OCI-M1 (cell line): ENCODE results near the gene PTH2R.
A peak's percentile ranks its signal among the peaks of the same experiment; 100 is the strongest.
"Not testable (repeated sequence)": the region's sequence is repeated elsewhere in the genome, so short reads cannot be mapped to it uniquely, and the experiment has no call there.

Experiments used
- DNase-seq: peaks from one replicate; lab custom pipeline; 2025; lab: John Stamatoyannopoulos, UW

Gene PTH2R, protein sequence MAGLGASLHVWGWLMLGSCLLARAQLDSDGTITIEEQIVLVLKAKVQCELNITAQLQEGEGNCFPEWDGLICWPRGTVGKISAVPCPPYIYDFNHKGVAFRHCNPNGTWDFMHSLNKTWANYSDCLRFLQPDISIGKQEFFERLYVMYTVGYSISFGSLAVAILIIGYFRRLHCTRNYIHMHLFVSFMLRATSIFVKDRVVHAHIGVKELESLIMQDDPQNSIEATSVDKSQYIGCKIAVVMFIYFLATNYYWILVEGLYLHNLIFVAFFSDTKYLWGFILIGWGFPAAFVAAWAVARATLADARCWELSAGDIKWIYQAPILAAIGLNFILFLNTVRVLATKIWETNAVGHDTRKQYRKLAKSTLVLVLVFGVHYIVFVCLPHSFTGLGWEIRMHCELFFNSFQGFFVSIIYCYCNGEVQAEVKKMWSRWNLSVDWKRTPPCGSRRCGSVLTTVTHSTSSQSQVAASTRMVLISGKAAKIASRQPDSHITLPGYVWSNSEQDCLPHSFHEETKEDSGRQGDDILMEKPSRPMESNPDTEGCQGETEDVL

DNA sequence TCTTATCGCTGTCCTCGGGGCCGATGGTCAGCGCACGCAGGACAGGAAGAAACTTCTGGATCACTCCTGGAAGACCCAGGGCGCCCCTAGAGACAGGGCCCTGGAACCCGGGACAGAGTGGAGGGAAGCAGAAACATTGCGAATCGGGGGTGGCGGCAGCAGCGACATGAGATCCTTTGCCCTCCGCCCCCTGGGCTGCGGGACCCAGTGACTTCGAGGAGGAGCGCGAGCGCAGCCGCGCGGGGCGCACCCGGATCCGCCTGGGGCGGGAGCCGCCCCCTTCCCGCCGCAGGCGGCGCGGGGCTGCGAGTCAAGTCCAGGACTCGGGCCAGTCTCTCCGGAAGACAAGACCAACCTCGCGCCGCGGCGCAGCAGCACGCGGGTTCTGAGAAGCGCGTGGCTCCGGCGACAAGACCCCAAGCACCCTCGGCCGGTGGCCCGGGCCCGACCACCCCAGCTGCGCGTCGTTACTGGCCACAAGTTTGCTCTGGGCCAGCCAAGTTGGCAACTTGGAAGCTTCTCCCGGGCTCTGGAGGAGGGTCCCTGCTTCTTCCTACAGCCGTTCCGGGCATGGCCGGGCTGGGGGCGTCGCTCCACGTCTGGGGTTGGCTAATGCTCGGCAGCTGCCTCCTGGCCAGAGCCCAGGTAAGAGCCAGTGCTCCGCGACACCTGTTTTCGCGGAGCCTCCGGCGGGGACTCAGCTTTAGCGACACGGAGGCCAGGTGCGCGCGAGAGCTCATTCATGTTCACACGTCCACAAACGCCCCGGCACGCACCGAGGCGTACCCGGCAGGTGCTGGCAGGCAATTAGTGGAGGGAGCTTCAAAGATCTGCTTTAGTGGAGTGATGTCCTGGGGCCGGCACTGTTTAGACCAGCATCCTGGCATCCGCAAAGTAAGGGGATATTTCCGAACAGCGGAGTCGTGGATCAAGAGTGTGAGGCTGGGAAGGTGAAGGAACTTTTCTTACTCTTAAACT lies at the start of gene PTH2R:
Gene PTH2R (plus strand): TSS at position 319 of the 978 bp plus-strand sequence. CDS start 252 bp downstream, at position 571.
- no peak for DNase-seq

DNA sequence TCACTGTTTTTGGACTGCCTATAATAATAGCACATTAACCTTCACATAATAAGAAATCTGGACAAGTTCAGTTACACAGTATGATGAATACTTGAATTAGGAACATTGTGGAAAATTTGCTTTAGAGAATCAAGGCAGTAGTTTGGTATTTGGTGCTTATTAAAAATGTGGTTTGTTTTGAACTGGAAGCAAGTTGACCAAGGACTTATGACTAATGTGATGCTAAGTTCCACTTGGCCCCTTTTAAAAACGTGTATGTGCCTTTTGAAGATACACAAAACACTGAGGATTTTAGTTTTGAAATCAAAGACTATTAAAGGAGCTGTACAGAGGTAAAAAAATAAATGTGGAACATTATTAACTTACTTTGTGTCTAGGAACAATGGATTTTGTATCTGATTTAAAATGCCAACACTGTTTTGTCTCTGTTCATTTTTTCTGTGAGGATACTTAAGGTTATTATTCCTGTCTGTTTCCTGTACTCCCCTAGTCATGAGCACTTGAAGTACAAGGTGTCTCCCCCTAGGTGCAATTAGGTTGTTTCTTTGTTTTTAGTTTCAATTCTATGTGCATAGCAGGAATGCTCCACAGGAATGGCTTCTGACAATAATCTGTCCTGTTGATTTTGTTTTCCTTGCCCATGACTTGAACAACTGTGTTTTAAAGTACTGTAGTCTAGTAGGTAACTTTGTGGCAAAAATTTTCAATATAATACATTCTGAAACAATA lies 49.6 kb upstream of the PTH2R start:
- no peak for DNase-seq

DNA sequence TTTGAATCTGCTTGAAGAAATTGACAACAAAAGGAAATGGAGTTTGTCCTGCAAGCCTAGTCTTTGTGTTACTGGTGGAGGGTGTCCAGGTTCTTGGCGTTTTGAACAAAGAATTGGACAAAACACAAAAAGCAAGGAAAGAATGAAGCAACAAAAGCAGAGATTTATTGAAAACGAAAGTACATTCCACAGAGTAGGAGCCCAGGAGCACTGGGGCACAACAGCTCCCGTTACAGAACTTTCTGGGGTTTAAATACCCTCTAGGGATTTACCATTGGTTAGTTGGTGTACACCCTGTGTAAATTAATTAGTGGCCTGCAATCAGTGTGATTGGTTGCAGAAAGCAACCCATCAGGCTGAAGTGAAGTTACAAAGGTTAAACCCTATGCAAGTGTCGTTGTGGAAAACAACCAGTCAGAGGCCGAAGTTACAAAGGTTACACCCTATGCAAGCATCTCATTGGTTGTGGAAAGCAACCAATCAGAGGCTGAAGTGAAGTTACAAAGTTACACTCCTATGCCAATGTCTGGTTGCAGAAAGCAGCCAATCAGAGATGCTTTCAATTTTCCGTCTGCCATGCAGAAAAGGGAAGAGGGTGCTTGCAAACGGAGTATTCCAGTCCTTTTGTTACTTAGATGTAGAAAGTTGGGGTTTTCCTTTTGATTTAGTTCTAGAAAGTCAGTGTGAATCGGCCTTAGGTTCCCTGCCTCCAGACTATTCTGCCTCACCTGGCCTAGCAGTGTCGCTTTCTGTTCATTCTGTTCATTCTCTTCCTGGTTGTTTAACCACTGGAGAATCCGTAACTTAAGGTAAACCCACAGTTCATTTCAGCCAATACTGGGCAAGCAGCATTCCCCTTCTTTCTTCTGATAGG lies 47.6 kb upstream of the PTH2R start:
- peak; percentile 97 for DNase-seq

DNA sequence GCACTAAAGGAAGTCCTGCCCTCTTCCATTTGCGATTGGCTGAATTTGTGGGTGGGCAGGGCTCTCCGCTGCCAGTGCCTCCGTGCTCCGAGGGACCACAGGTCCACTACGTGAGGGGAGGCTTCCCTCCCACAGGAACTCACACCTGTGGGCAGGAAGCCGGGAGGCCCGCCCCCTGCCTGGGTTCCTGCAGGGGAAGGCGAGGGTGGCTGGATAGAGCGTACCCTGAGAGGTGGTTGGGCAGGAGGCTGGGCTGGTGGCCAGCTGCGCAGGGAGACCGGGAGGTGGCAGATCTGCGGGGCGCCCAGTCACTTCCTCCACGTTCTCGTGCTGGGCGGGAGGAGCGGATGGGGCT lies 47.0 kb upstream of the PTH2R start:
- no peak for DNase-seq

DNA sequence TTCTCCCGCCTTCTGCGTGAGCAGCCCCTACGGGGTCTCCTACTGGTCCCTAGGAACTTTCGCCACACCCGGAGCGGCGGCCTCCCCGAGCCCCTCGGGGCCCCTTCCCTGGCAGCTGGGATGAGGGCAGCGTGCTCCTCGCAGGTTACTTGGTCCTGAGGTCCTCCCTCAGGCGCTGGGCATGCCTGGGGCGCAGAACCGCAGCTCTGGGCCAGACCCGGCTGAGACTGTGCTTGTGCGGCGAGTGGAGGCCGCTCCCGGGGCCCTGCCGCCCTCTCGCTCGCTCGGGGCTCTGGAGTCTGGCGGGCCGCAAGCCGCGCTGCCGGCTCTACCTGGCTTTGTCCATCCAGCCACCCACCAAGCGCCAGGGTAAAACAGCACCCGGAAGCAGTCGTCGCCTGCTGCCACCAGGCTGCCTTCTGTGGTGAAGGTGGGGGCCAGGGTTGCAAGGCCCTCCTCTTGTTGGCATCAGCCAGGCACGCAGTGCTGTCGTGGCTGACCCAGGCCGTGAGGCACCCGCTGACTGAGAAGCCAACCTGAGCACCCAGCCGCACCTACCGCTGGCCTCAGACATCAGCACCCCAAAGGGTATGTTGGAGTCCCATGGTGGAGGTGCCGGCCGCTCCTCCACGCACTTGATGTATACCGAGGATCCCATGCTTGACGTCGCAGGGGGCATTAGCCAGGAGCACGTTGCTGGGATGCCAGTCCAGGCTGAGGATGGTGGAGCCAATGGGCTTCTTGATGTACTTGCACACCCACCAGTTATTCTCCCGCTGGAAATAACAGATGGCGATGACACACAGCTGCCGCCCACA lies 46.1 kb upstream of the PTH2R start:
- no peak for DNase-seq

DNA sequence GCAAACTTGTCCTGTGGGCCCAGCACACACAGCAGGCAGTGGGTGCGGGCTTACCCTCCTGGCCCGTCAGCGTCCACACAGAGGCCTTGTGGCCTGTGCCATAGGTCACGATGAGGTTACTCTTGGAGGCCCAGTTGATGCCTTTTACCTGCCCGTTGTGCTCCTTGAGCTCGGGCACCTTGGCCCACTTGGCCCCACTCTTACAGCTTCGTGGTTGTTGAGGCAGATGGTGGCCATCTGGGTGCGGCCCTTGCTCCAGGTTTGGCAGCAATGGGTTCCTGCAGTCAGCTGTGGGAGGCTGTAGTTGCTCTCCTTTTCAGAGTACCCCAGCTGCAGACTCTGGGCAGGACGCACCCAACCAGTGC lies 45.5 kb upstream of the PTH2R start:
- no peak for DNase-seq

DNA sequence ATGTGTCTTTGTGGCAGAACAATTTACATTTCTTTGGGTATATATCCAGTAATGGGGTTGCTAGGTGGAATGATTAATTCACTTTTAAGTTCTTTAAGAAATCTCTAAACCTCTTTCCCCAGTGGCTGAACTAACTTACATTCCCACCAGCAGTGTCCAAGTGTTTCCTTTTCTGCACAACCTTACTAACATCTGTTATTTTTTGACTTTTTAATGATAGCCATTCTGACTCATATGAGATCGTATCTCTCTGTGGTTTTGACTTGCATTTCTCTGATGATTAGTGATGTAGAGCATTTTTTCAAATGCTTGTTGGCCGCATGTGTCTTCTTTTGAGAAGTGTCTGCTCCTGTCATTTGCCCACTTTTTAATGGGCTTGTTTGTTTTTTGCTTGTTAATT lies 43.1 kb upstream of the PTH2R start:
- peak; percentile 71 for DNase-seq

DNA sequence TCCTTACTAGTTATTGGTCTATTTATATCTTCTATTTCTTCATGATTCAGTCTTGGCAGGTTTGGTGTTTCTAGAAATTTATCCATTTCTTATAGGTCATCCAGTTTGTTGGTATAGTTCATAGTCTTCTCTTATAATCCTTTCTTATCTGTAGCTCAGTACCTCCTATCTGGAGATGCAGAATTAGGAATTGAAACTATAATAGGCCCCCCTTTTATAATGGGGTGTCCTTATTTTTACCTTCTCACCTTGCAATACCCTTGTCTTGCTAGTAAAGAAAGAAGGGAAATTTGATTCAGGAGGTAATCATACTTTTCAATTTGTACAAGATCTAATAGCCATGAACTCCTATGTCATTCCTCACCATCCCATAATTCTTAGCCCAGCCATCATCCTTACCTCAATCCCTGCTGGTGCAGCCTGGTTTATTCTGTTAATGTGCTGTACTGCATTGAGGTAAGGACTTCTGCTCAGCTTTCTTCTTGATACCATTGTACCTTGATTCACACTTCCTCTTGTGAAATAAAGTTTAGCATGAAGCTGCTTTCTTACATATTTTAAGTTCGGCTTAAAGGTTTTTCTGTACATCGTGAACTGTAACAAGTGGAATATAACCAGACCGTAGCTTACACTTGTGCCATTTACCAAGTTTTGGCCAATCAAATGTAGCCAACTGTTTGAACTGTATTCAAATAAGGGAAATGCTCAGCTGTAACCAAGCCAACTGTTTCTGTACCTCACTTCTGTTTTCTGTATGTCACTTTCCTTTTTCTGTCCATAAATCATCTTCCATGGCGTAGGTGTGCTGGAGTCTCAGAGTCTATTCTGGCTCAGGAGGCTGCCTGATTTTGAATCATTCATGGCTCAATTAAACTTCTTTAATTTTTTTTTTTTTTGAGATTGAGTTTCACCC lies 40.1 kb upstream of the PTH2R start:
- no peak for DNase-seq

DNA sequence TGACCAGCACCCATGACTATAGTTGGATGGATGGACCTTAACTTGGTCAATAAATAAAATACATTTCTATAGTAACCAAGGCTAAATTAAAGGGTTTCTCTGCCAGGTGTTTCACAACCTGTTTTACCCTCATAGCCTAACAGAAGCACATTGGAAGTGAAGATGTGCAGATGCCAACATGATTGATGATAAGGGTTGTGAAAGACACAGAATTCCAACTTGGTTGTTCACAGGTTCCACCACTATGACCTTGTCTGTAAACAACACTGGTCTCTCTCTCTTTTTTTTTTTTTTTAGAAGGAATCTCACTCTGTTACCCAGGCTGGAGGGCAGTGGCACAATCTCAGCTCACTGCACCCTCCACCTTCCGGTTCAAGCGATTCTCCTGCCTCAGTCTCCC lies 37.5 kb upstream of the PTH2R start:
- no peak for DNase-seq

DNA sequence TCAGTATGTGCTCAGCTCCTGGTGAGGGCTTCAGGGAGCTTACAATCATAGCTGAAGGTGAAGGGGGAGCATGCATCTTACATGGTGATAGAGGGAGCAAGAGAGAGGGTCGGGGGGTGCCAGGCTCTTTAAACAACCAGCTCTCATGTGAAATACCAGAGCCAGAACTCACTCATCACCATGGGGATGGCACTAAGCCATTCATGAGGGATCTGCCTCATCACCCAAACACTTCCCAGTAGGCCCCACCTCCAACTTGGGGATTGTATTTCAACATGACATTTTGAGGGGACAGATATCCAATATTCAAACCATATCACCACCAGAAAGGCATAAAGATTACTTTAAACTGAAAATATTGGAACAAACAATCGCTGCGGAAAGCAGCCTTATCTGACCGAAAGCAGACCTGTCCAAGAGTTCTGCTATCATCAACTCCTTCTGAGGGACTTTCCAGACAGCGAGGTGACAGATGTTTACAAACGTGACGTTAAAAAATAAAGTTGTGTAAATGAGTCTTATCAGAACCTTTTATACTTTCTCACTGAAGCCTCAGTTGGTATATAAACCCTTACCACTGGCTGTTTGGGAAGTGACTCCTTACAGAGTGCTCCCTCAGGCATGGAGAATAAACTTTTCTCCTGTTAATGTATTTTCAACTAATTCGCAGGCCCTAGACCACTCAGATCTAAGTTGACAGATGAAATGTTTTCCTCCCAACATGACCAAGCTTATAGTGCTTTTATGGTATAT lies 35.5 kb upstream of the PTH2R start:
- DNase-seq: peak; percentile 88

DNA sequence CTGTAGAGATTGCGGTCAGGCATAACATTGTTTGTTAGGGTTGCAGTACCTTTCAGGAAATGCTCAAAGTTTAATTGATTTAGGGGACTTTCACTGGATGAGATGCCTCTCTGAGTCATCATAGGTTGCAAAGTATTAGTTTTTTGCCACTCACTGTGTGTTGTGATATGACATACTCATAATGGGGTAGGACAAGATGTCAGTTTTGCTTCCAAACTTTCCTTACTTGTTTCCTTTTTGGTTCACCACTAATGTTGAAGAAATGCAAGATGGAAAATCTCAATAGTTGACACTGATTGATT lies 35.0 kb upstream of the PTH2R start:
- DNase-seq: no peak

DNA sequence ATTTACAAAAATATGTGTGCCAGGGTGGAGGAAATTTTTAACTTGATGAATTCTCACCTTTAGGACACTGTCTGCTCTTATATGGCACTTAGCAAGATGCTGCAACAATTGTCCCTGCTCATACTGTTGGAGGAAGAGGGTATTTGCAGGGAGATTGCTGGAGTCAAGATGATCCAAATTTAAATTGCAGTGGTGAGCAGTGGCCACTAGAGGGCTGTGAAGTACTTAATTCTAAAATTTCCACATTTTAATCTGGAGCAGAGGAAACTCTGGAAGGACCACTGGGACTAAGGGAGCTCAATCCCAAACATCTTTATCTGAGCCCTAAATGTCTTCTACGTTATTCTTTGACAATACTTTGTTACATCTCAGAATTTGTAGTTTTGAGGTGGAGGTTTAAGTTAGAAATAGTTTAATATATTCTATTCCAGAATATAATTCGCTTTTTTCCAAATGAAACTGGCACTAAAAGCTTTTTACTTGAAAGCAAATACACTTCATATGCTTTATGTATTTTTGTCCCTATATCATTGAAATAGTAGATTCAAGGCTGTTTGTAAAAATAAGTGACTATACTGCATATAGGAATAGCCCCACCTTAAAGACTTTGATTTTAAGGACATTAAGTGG lies 33.0 kb upstream of the PTH2R start:
- DNase-seq: peak; percentile 76

DNA sequence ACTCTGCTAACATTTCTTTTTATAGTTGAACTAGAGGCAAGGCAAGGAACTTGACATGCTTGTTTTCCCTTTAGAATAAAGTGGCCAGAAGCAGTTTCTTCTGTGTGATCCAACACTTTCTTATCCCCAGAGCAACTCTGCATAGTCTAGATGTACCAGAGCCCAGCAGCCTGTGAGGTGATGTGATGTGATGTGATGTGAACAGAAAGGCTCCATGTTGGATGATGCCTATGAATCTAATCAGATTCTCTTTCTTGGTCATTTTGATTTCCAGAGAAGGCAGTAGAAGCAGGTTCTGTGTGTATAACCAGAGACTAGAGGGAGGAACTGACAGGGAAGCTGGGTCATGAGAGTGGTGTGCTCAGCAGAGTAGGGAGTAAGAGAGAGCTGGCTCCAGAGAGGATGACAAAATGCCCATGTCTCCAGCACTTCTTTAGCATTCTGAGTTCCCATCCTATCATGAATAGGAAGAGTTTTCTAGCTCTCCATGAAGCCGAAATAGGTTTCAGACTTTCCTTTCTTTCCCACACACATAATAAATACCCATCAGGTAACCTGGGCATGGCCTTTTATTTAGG lies 31.0 kb upstream of the PTH2R start:
- DNase-seq: no peak

DNA sequence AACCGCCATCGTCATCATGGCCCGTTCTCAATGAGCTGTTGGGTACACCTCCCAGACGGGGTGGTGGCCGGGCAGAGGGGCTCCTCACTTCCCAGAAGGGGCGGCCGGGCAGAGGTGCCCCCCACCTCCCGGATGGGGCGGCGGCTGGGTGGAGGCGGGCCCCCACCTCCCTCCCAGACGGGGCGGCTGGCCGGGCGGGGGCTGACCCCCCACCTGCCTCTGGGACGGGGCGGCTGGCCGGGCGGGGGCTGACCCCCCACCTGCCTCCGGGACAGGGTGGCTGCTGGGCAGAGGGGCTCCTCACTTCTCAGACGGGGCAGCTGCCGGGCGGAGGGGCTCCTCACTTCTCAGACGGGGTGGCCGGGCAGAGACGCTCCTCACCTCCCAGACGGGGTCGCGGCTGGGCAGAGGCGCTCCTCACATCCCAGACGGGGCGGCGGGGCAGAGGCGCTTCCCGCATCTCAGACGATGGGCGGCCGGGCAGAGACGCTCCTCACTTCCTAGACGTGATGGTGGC lies 29.2 kb upstream of the PTH2R start:
- DNase-seq: not testable (repeated sequence)

DNA sequence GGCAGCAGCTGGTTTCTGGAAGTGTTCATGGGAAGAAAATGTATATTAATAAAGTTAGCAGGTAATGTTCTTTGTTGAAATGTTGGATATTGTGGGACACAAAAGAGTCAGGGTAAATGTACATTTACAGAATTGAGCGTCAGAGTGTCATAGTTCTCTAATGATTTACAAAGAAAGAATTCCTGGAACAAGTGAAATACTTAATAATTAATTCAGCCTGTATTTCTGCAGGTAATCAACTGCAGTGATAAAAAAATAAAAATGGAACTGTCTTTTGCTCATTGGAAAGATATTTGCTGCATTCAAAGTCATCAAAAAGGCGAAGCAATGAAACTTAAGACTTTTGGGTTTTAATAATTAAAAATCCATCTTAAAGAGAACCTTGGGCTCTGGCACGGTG lies 27.4 kb upstream of the PTH2R start:
- no peak for DNase-seq

DNA sequence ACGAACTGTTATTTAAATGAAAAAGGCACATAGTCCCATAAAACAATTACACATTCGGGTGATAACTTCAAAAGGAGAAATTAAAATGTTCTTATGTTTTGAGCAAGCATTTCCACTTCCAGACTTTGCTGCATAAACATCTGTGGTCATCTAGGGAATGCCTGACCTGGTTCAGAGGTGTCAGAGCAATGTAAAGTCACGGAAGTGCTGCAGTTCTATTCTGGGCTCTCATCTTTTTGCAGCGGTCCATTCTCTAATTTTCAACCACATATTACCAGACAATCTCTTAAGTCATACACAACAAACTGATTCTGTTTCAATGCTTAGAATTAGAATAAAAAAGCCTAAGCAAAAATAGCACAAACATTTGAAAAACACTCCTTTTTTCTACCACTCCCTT lies 22.0 kb upstream of the PTH2R start:
- no peak for DNase-seq

DNA sequence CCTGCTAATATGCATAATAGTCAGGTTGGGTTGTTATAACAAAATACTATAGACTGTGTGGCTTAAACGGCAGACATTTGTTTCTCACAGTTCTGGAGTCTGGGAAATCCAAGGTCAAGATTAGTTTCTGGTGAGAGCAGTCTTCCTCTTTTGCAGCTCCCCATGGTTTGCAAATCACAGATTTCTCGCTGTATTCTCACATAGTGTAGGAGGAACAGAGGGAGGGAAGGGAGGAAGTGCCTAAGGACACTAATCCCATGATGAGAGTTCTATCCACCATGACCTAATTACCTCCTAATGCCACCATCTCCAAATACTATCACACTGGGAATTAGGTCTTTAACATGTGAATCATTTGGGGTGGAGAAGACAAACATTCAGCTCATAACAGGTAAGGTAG lies 20.1 kb upstream of the PTH2R start:
- DNase-seq: no peak

DNA sequence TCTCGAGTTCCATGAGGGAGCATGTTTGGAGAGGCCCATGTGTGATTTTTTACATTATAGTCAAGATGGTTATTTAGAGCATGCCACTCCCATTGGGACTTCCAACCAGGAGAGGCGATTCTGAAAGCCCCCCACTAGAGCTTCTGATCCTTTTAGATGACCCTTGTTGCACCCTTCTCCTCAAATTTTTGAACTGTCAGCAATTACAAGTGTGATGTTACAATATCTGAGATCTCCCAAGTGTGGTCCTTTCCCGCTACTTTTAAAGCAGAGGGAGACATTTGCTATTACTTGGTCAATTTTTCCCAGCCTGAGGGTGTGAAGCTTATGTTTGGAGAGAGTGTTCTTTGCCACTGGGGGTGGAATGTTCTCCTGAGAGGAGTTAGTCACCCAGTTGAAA lies 16.7 kb upstream of the PTH2R start:
- no peak for DNase-seq
